Measurements from ENCODE around the gene FOXB1.

FOXB1 gene
- 0.56 reads per million for total RNA-seq

GRCh38 chr15:60004009-60004845, at the start of gene FOXB1:
Gene FOXB1 (plus strand): TSS chr15:60004311. CDS start chr15:60004964, 653 bp downstream.
- no peak for DNase-seq

GRCh38 chr15:59958288-59958687, 45.8 kb upstream of the FOXB1 start:
- DNase-seq, result no peak

GRCh38 chr15:59960318-59960717, 43.8 kb upstream of the FOXB1 start:
- DNase-seq, result no peak

GRCh38 chr15:59963322-59963721, 40.8 kb upstream of the FOXB1 start:
- DNase-seq, result no peak

GRCh38 chr15:59963925-59964324, 40.2 kb upstream of the FOXB1 start:
- DNase-seq, result no peak

- DNase-seq, result no peak
Measured at GRCh38 chr15:59965741-59966140, 38.4 kb upstream of the FOXB1 start.

- DNase-seq, result no peak
Measured at GRCh38 chr15:59966262-59966661, 37.8 kb upstream of the FOXB1 start.

- DNase-seq, result no peak
Measured at GRCh38 chr15:59968314-59968713, 35.8 kb upstream of the FOXB1 start.

GRCh38 chr15:59972241-59972640, 31.9 kb upstream of the FOXB1 start:
- DNase-seq, result no peak

- DNase-seq, result peak; percentile 17
Measured at GRCh38 chr15:59976480-59977271, 27.4 kb upstream of the FOXB1 start.

- DNase-seq, result no peak
Measured at GRCh38 chr15:59991834-59992233, 12.3 kb upstream of the FOXB1 start.

- DNase-seq, result no peak
Measured at GRCh38 chr15:59993041-59993750, 10.9 kb upstream of the FOXB1 start.

GRCh38 chr15:59993950-59994401, 10.1 kb upstream of the FOXB1 start:
- no peak for DNase-seq

GRCh38 chr15:59994526-59994887, 9.6 kb upstream of the FOXB1 start:
- DNase-seq, result no peak

- DNase-seq, result no peak
Measured at GRCh38 chr15:59994888-59995557, 9.1 kb upstream of the FOXB1 start.

- DNase-seq, result no peak
Measured at GRCh38 chr15:59995568-59996297, 8.4 kb upstream of the FOXB1 start.

GRCh38 chr15:59996298-59997041, 7.6 kb upstream of the FOXB1 start:
- DNase-seq, result no peak

- peak; percentile 31 for DNase-seq
Measured at GRCh38 chr15:59997070-59997701, 6.9 kb upstream of the FOXB1 start.

GRCh38 chr15:59998305-59998949, 5.7 kb upstream of the FOXB1 start:
- no peak for DNase-seq

GRCh38 chr15:59998950-59999611, 5.0 kb upstream of the FOXB1 start:
- DNase-seq, result no peak

Measured in effector CD4-positive, alpha-beta T cell (primary cell).